SK-N-SH treated with all-trans-retinoic acid at 6 μM for 48 hours (cell line): ENCODE results near the gene TLCD3A.
"Not testable (repeated sequence)": the region's sequence is repeated elsewhere in the genome, so short reads cannot be mapped to it uniquely, and the experiment has no call there.

Experiments
- ATAC-seq: fragments of 200-7000 bp; cut with Tn5 transposase; 3 replicates; pipeline ENCODE4 v1.9.1; 2020; ENCODE audit warnings: mild to moderate bottlenecking, moderate library complexity
- ARNTL ChIP-seq: fragments of 450-650 bp; formaldehyde crosslinking; IDR thresholded peaks from 2 replicates; pipeline ENCODE4 v1.5.0; 2020; ENCODE audit warnings: low read depth, mild to moderate bottlenecking, moderate library complexity, borderline replicate concordance
- BACH2 ChIP-seq: fragments of 250-450 bp; sonication (Bioruptor Pico); IDR thresholded peaks from 2 replicates; pipeline ENCODE4 v1.9.0; 2021; ENCODE audit warnings: mild to moderate bottlenecking, borderline replicate concordance
- CREB5 ChIP-seq: fragments of 250-450 bp; sonication (Bioruptor Pico); IDR thresholded peaks from 2 replicates; pipeline ENCODE4 v1.5.1; 2020; ENCODE audit warnings: low read depth, mild to moderate bottlenecking, moderate library complexity
- CSDC2 ChIP-seq: fragments of 250-450 bp; sonication (Bioruptor Pico); IDR thresholded peaks from 2 replicates; pipeline ENCODE4 v1.5.0; 2020; ENCODE audit warnings: mild to moderate bottlenecking, moderate library complexity
- CSRNP3 ChIP-seq: fragments of 250-450 bp; sonication (Bioruptor Pico); IDR thresholded peaks from 2 replicates; pipeline ENCODE4 v1.5.1; 2021; ENCODE audit warnings: mild to moderate bottlenecking, moderate library complexity
- GLIS3 ChIP-seq: fragments of 250-450 bp; sonication (Bioruptor Pico); IDR thresholded peaks from 2 replicates; pipeline ENCODE4 v1.5.0; 2020; ENCODE audit warnings: mild to moderate bottlenecking, moderate library complexity
- ISL1 ChIP-seq: fragments of 250-450 bp; sonication (Bioruptor Pico); IDR thresholded peaks from 2 replicates; pipeline ENCODE4 v2.1.2; 2022; ENCODE audit warnings: mild to moderate bottlenecking, moderate library complexity
- OSR1 ChIP-seq: fragments of 250-450 bp; sonication (Bioruptor Pico); IDR thresholded peaks from 2 replicates; pipeline ENCODE4 v1.8.0; 2022; ENCODE audit warnings: moderate library complexity, mild to moderate bottlenecking, inconsistent platforms
- PATZ1 ChIP-seq: fragments of 250-450 bp; sonication (Bioruptor Pico); IDR thresholded peaks from 2 replicates; pipeline ENCODE4 v1.8.0; 2020; ENCODE audit warnings: mild to moderate bottlenecking, moderate library complexity, borderline replicate concordance
- POU6F1 ChIP-seq: fragments of 250-450 bp; sonication (Bioruptor Pico); IDR thresholded peaks from 2 replicates; pipeline ENCODE4 v1.8.0; 2021; ENCODE audit warnings: low read depth, mild to moderate bottlenecking, moderate library complexity, borderline replicate concordance
- SNAI2 ChIP-seq: fragments of 250-450 bp; sonication (Bioruptor Pico); IDR thresholded peaks from 2 replicates; pipeline ENCODE4 v1.5.0; 2020; ENCODE audit warnings: mild to moderate bottlenecking, moderate library complexity
- TCF4 ChIP-seq: fragments of 250-450 bp; sonication (Bioruptor Pico); IDR thresholded peaks from 2 replicates; pipeline ENCODE4 v1.8.0; 2021; ENCODE audit warnings: mild to moderate bottlenecking, moderate library complexity, borderline replicate concordance
- TOX ChIP-seq: fragments of 250-450 bp; sonication (Bioruptor Pico); IDR thresholded peaks from 2 replicates; pipeline ENCODE4 v1.8.0; 2021; ENCODE audit warnings: mild to moderate bottlenecking, moderate library complexity, borderline replicate concordance
- TSHZ2 ChIP-seq: fragments of 250-450 bp; sonication (Bioruptor Pico); IDR thresholded peaks from 2 replicates; pipeline ENCODE4 v1.5.0; 2020; ENCODE audit warnings: mild to moderate bottlenecking, moderate library complexity
- ZC3H10 ChIP-seq: fragments of 250-450 bp; sonication (Bioruptor Pico); IDR thresholded peaks from 2 replicates; pipeline ENCODE4 v1.5.1; 2021; ENCODE audit warnings: mild to moderate bottlenecking, moderate library complexity
- ZFP3 ChIP-seq: fragments of 250-450 bp; sonication (Bioruptor Pico); IDR thresholded peaks from 2 replicates; pipeline ENCODE4 v1.5.0; 2020; ENCODE audit warnings: mild to moderate bottlenecking, moderate library complexity
- ZFP30 ChIP-seq: fragments of 450-650 bp; formaldehyde crosslinking; IDR thresholded peaks from 2 replicates; pipeline ENCODE4 v1.5.0; 2022; ENCODE audit warnings: mild to moderate bottlenecking, moderate library complexity
- ZNF565 ChIP-seq: fragments of 450-650 bp; formaldehyde crosslinking; conservative IDR thresholded peaks from 2 replicates; pipeline ENCODE4 v1.5.0; 2020; ENCODE audit warnings: low read depth, mild to moderate bottlenecking, moderate library complexity
- ZNF8 ChIP-seq: fragments of 450-650 bp; formaldehyde crosslinking; IDR thresholded peaks from 2 replicates; pipeline ENCODE4 v1.5.0; 2020; ENCODE audit warnings: mild to moderate bottlenecking, moderate library complexity

Gene TLCD3A

GRCh38 chr17:781805-782731 lies 49.7 kb downstream of the TLCD3A start, which contains the start of the genes GLOD4 and MRM3:
GLOD4 (minus strand) TSS chr17:782280; CDS start chr17:782255, 25 bp downstream.
MRM3 (plus strand) TSS chr17:782353; CDS start chr17:782379, 26 bp downstream.
- TF ChIP-seq ZNF565 (CRISPR knock-in tag) (peak; percentile 60; the same call in 1 of the 2 replicates), TOX (CRISPR knock-in tag) (no peak)
- peak; percentile 96 for ATAC-seq

GRCh38 chr17:784143-784542 lies 51.7 kb downstream of the TLCD3A start:
- ATAC-seq = no peak

GRCh38 chr17:785901-786300 lies 53.5 kb downstream of the TLCD3A start:
- not testable (repeated sequence) for ATAC-seq

More at GRCh38 chr17:784143-784542, 51.7 kb downstream of the TLCD3A start:
- TF ChIP-seq ZNF8 (no peak), ARNTL (CRISPR knock-in tag) (no peak), ZFP3 (CRISPR knock-in tag) (no peak), CSDC2 (CRISPR knock-in tag) (no peak), PATZ1 (CRISPR knock-in tag) (no peak), TSHZ2 (CRISPR knock-in tag) (no peak), OSR1 (CRISPR knock-in tag) (no peak), ZC3H10 (CRISPR knock-in tag) (no peak), ISL1 (CRISPR knock-in tag) (no peak), BACH2 (CRISPR knock-in tag) (no peak), SNAI2 (CRISPR knock-in tag) (no peak), POU6F1 (CRISPR knock-in tag) (no peak), ZFP30 (CRISPR knock-in tag) (no peak), TCF4 (no peak), CREB5 (CRISPR knock-in tag) (no peak), GLIS3 (no peak), CSRNP3 (CRISPR knock-in tag) (no peak)
